Ovary (tissue), 3 donors: ENCODE data around the gene UNC5A.

Experiments used
- CTCF ChIP-seq, 3 donors: fragments of 450-650 bp in 2 of 3; fragments of 200-600 bp in 1 of 3; IDR thresholded peaks; one replicate each; pipeline versions ENCODE4 v1.5.1 to v1.8.0; 2016 to 2022; ENCODE audit warnings: antibody characterized with exemption in 3 of 3, mild to moderate bottlenecking in 1 of 3
- EP300 ChIP-seq: sonication (generic); formaldehyde crosslinking; IDR thresholded peaks from one replicate; pipeline ENCODE4 v1.6.1; 2017; ENCODE audit warnings: antibody characterized with exemption
- POLR2A ChIP-seq: fragments of 450-650 bp; IDR thresholded peaks from one replicate; pipeline ENCODE4 v1.6.1; 2017; ENCODE audit warnings: antibody characterized with exemption, mild to moderate bottlenecking, moderate library complexity
- donor health status: DM: no; HTN: no; CAD: no.

GRCh38 chr5:176787676-176788075 is 22.7 kb upstream of the UNC5A start:
- no peak for TF ChIP-seq CTCF (IDR thresholded peaks at IDR 0.05)
- no peak for TF ChIP-seq POLR2A
- TF ChIP-seq EP300, result no peak
